PC-3 (cell line): Measurements from ENCODE around the gene RPL27. TPM values are rescaled to one million over a fixed set of nuclear protein-coding genes. Genes with fewer than 3 reads are reported as not detected.

Experiments used
- ATAC-seq: fragments of 200-7000 bp; cut with Tn5 transposase; 2 replicates; pipeline ENCODE4 v1.9.1; 2020; ENCODE audit warnings: mild to moderate bottlenecking, moderate library complexity
- BruUV-seq: library from RNA; stranded (reverse); fragments of 400-500 nt; replicated peaks from 2 replicates; lab custom pipeline; 2021; lab: Mats Ljungman, UMichigan
- CTCF ChIA-PET: fragments of 300-600 bp; sonication (Branson Sonifier 250); formaldehyde crosslinking; loops from one replicate; lab custom pipeline; 2022; ENCODE audit warnings: antibody characterized with exemption; lab: Charles Lee
- POLR2A ChIA-PET: fragments of 300-600 bp; sonication (Branson Sonifier 250); formaldehyde crosslinking; loops from one replicate; lab custom pipeline; 2022; ENCODE audit warnings: antibody characterized with exemption; ENCODE audit not compliant: unreplicated experiment; lab: Charles Lee
- DNase-seq: peaks from one replicate; pipeline ENCODE4 v3.0.0-alpha.2; 2015
- H2AFZ ChIP-seq: fragments of 300-600 bp; sonication (generic); 2 replicates; pipeline ENCODE4 v1.6.0; 2016; ENCODE audit warnings: antibody characterized with exemption, low read length
- H3F3A ChIP-seq: fragments of 300-600 bp; sonication (generic); one replicate; pipeline ENCODE4 v1.6.0; 2017; ENCODE audit warnings: antibody characterized with exemption, low read length, control low read depth, mild to moderate bottlenecking; ENCODE audit not compliant: unreplicated experiment
- H3K27ac ChIP-seq: fragments of 300-600 bp; sonication (generic); 2 replicates; pipeline ENCODE4 v1.5.1; 2016; ENCODE audit warnings: mild to moderate bottlenecking, low read length
- H3K27me3 ChIP-seq: fragments of 300-600 bp; sonication (generic); 2 replicates; pipeline ENCODE4 v1.6.1; 2016; ENCODE audit warnings: low read length, mixed read lengths
- H3K36me3 ChIP-seq: fragments of 300-600 bp; sonication (generic); 2 replicates; pipeline ENCODE4 v1.6.1; 2016; ENCODE audit warnings: low read depth, mixed run types, low read length, mixed read lengths
- H3K4me1 ChIP-seq: fragments of 300-600 bp; sonication (generic); 2 replicates; pipeline ENCODE4 v1.5.1; 2016; ENCODE audit warnings: low read length; ENCODE audit not compliant: insufficient read depth
- H3K4me2 ChIP-seq: fragments of 300-600 bp; sonication (generic); 2 replicates; pipeline ENCODE4 v1.6.0; 2016; ENCODE audit warnings: low read length
- H3K4me3 ChIP-seq: fragments of 300-600 bp; sonication (generic); 2 replicates; pipeline ENCODE4 v1.5.1; 2016; ENCODE audit warnings: mild to moderate bottlenecking, low read length, mixed read lengths
- H3K79me2 ChIP-seq: fragments of 300-600 bp; sonication (generic); 2 replicates; pipeline ENCODE4 v1.6.1; 2017; ENCODE audit warnings: low read length, mixed read lengths
- H3K9ac ChIP-seq: fragments of 300-600 bp; sonication (generic); 2 replicates; pipeline ENCODE4 v1.6.0; 2016; ENCODE audit warnings: mild to moderate bottlenecking, low read length
- H3K9me2 ChIP-seq: fragments of 300-600 bp; sonication (generic); replicated peaks from 2 replicates; pipeline ENCODE4 v1.6.1; 2016; ENCODE audit warnings: mixed run types, low read length, mixed read lengths
- H3K9me3 ChIP-seq: fragments of 300-600 bp; sonication (generic); 2 replicates; pipeline ENCODE4 v1.6.1; 2016; ENCODE audit warnings: low read length, mixed read lengths
- H4K20me1 ChIP-seq: fragments of 300-600 bp; sonication (generic); 2 replicates; pipeline ENCODE4 v1.6.1; 2016; ENCODE audit warnings: low read length, mixed read lengths
- EZH2 ChIP-seq: fragments of 300-600 bp; sonication (generic); IDR thresholded peaks from one replicate; pipeline ENCODE4 v1.6.1; 2017; ENCODE audit warnings: antibody characterized with exemption, mild to moderate bottlenecking, low read length; ENCODE audit not compliant: unreplicated experiment
- EZH2phosphoT487 ChIP-seq: fragments of 300-600 bp; sonication (generic); IDR thresholded peaks from 2 replicates; pipeline ENCODE4 v1.6.1; 2018; ENCODE audit warnings: mild to moderate bottlenecking, antibody characterized with exemption, low read length, borderline replicate concordance
- intact Hi-C: fragments of 100-400 bp; cut with micrococcal nuclease; formaldehyde crosslinking; loops from 2 replicates; pipeline ENCODE4 v1.9.0; 2023
- total RNA-seq: library from RNA; depleted of rRNA; stranded (reverse); fragments of >200 nt; gene quantifications from 2 replicates; pipeline ENCODE4 v1.2.3, GENCODE V29; 2014
- TF ChIP-seq, protein P1 (sequence below): fragments of 300-600 bp; sonication (generic); conservative IDR thresholded peaks from 2 replicates; pipeline ENCODE4 v1.5.1; 2017; ENCODE audit warnings: antibody characterized with exemption, low read depth, mild to moderate bottlenecking, low read length

The RPL27 gene
- total RNA-seq, 1 experiment from 2014 or later, result 784 TPM

DNA sequence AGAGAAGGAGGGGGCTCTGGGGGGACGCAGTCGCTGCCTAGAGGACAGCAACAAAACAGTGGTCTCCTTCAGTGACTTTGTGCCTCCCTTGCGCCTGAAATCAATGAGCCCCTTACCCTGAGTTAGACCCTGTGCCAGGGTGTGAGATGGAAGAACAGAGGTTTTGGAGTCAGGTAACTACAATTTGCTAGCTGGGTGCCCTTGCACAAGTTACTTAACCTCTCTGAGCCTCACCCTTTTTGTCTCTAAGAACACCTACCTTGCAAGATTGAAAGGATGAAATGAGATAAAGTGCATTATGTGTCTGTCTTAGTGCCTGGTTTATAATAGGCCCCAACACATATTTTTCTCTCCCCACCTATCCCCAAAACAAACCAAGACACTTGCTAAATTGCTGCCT lies 36.7 kb downstream of the RPL27 start:
- intact Hi-C loops, result no loop called here
- Histone ChIP-seq H4K20me1 (no peaks in the 10 kb centered on the region), H3K36me3 (no peaks in the 10 kb centered on the region), H3K9ac (no peak overlapping the region), H3K4me2 (no peak overlapping the region), H3K4me3 (no peak overlapping the region), H3F3A (no peaks in the 10 kb centered on the region), H3K9me3 (no peaks in the 10 kb centered on the region), H3K27ac (no peak overlapping the region), H2AFZ (no peak overlapping the region), H3K79me2 (no peaks in the 10 kb centered on the region), H3K9me2 (no peaks in the 10 kb centered on the region), H3K27me3 (no peaks in the 10 kb centered on the region), H3K4me1 (no peaks in the 10 kb centered on the region)
- no peak for ATAC-seq
- BruUV-seq, result no TSS peak
- no peak for DNase-seq
- TF ChIP-seq EZH2, result no peak
- TF ChIP-seq, protein P1, sequence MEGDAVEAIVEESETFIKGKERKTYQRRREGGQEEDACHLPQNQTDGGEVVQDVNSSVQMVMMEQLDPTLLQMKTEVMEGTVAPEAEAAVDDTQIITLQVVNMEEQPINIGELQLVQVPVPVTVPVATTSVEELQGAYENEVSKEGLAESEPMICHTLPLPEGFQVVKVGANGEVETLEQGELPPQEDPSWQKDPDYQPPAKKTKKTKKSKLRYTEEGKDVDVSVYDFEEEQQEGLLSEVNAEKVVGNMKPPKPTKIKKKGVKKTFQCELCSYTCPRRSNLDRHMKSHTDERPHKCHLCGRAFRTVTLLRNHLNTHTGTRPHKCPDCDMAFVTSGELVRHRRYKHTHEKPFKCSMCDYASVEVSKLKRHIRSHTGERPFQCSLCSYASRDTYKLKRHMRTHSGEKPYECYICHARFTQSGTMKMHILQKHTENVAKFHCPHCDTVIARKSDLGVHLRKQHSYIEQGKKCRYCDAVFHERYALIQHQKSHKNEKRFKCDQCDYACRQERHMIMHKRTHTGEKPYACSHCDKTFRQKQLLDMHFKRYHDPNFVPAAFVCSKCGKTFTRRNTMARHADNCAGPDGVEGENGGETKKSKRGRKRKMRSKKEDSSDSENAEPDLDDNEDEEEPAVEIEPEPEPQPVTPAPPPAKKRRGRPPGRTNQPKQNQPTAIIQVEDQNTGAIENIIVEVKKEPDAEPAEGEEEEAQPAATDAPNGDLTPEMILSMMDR, result no peak
- no peak for TF ChIP-seq EZH2phosphoT487
- ChIA-PET CTCF (no interaction called here), POLR2A (interaction anchor here (0.7 kb wide), 1 partner anchor 8 kb away, joined by 8 read pairs; no protein-coding TSS in a partner anchor)

DNA sequence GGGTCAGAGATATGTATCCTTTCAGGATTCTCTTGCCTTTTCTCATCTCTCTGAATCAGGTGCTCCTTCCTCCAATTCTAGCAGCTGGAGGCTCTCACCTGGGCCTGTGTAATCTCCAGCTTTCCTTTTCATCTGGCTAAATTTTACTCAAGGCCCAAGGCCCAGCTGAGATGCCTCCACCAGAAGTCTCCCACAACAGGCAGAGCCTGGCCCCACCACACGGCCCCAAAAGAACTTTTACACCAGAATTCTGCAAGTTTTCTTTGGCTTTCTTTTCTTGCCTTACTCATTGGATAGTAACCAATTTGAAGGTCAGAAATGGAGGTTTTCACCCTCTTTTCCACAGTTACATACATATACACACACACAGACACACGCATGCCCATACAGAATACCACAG lies 41.4 kb downstream of the RPL27 start:
- no peak overlapping the region for H3K4me3 ChIP-seq
- H3K27ac ChIP-seq, result no peak overlapping the region
- ChIA-PET POLR2A (no interaction called here), CTCF (no interaction called here)
- H3K79me2 ChIP-seq, result no peaks in the 10 kb centered on the region
- no peak overlapping the region for H3K9ac ChIP-seq
- no peak for ATAC-seq
- no peaks in the 10 kb centered on the region for H3K9me2 ChIP-seq
- no peaks in the 10 kb centered on the region for H4K20me1 ChIP-seq
- no peak overlapping the region for H3K4me2 ChIP-seq
- no peak overlapping the region for H2AFZ ChIP-seq
- H3K4me1 ChIP-seq, result no peaks in the 10 kb centered on the region
- no peaks in the 10 kb centered on the region for H3K9me3 ChIP-seq
- TF ChIP-seq EZH2 (no peak), EZH2phosphoT487 (no peak)
- TF ChIP-seq, protein P1, result no peak
- no peaks in the 10 kb centered on the region for H3F3A ChIP-seq
- H3K36me3 ChIP-seq, result no peaks in the 10 kb centered on the region; the same call in 1 of the 2 replicates
- intact Hi-C loops, result no loop called here
- H3K27me3 ChIP-seq, result no peaks in the 10 kb centered on the region
- no TSS peak for BruUV-seq
- no peak for DNase-seq

DNA sequence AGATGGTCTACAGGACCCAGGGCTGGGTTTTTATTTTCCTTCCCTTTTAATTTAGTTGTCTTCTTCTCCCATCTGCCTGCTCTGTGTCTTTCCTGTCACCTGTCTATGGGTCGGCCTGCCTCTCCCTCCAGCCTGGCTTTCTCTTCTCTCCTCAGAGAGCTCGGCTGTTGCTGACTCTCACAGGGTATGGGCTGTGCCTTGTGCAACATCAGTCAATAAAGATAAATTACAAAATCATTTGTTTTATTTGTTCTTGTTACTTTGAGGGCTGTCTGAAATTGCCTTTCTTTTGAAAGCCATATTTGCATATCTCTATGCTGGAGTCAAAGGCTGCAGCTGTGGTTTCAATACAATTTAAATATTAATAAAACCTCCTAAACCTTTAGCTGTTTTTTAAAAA lies 42.4 kb downstream of the RPL27 start:
- TF ChIP-seq EZH2phosphoT487 (no peak), EZH2 (no peak)
- TF ChIP-seq, protein P1, result no peak
- H3K9me3 ChIP-seq, result no peaks in the 10 kb centered on the region
- no peaks in the 10 kb centered on the region for H3K79me2 ChIP-seq
- no peaks in the 10 kb centered on the region for H3K9me2 ChIP-seq
- intact Hi-C loops, result no loop called here
- ATAC-seq (no peak), DNase-seq (no peak)
- H3F3A ChIP-seq, result no peaks in the 10 kb centered on the region
- no peak overlapping the region for H3K27ac ChIP-seq
- H3K4me2 ChIP-seq, result no peak overlapping the region
- no TSS peak for BruUV-seq
- H3K9ac ChIP-seq, result no peak overlapping the region
- H3K36me3 ChIP-seq, result no peaks in the 10 kb centered on the region; the same call in 1 of the 2 replicates
- no peak overlapping the region for H2AFZ ChIP-seq
- ChIA-PET POLR2A (no interaction called here), CTCF (no interaction called here)
- H3K27me3 ChIP-seq, result no peaks in the 10 kb centered on the region
- H4K20me1 ChIP-seq, result no peaks in the 10 kb centered on the region
- H3K4me1 ChIP-seq, result no peaks in the 10 kb centered on the region
- no peak overlapping the region for H3K4me3 ChIP-seq
